Liver (tissue), 2 donors: ENCODE results near the gene THAP3.
A peak's percentile ranks its signal among the peaks of the same experiment; 100 is the strongest.

Source experiments
- CTCF ChIP-seq: fragments of 150-350 bp; IDR thresholded peaks from 2 replicates; pipeline ENCODE4 v1.5.1; 2017; ENCODE audit warnings: improper control_type of control experiment, low read depth, low read length; ENCODE audit not compliant: missing input control
- YY1 ChIP-seq: IDR thresholded peaks from 2 replicates; pipeline ENCODE4 v1.6.1; 2016; ENCODE audit warnings: antibody characterized with exemption, mild to moderate bottlenecking
- donor health status: healthy.

DNA sequence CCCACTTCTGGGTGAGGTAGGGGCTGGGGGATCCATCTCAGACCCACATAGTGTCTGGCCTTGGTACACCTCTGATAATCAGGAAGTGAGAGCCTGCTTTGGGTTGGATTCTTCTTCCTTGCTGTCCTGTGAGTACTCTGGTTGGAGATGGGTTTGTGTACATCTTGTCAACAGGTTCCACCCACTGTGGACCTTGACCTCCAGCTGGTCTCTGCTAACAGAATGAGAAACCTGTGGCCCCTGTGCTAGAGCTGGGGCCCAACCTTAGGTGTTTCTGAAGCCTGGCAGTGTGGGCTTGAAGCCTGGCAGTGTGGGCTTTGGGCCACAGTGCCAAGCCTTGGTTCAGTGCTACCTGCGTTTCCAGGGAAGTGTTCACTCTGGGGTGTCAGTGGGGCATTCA is 42.3 kb upstream of the THAP3 start:
- TF ChIP-seq YY1 (peak; percentile 25), CTCF (no peak)
